Thoracic aorta (tissue), 2 donors: ENCODE results near the gene ILKAP. TPM values are rescaled to one million over a fixed set of nuclear protein-coding genes. Genes with fewer than 3 reads are reported as not detected.

ENCODE experiments used
- ATAC-seq: fragments of 150-250 bp; one replicate; pipeline ENCODE4 v1.8.0; 2017; ENCODE audit warnings: low read depth; ENCODE audit not compliant: insufficient number of reproducible peaks, low FRiP score
- DNase-seq: peaks from one replicate; pipeline ENCODE4 v3.0.0-alpha.2; 2020; ENCODE audit warnings: low spot score
- H3K27ac ChIP-seq, 2 donors: fragments of 200-600 bp; sonication (generic); 1 replicate in 1 of 2; 2 replicates in 1 of 2; pipeline ENCODE4 v1.5.1; 2016; ENCODE audit warnings: mild to moderate bottlenecking in 2 of 2, moderate library complexity in 2 of 2
- H3K27me3 ChIP-seq: fragments of 200-600 bp; sonication (generic); replicated peaks from 2 replicates; pipeline ENCODE4 v1.6.0; 2016; ENCODE audit warnings: mild to moderate bottlenecking; ENCODE audit not compliant: insufficient read depth
- H3K36me3 ChIP-seq: fragments of 200-600 bp; sonication (generic); one replicate; pipeline ENCODE4 v1.5.1; 2016
- H3K4me1 ChIP-seq, 2 donors: fragments of 200-600 bp; sonication (generic); 1 replicate in 1 of 2; 2 replicates in 1 of 2; pipeline versions ENCODE4 v1.5.1 to v1.6.0; 2016; ENCODE audit warnings: low read depth in 2 of 2, mild to moderate bottlenecking in 1 of 2; ENCODE audit not compliant: control insufficient read depth in 1 of 2
- H3K4me3 ChIP-seq: fragments of 200-600 bp; sonication (generic); 2 replicates; pipeline ENCODE4 v1.5.1; 2016; ENCODE audit warnings: mild to moderate bottlenecking
- H3K9me3 ChIP-seq: fragments of 200-600 bp; sonication (generic); 2 replicates; pipeline ENCODE4 v1.5.1; 2016
- CTCF ChIP-seq: fragments of 200-600 bp; sonication (generic); IDR thresholded peaks from one replicate; pipeline ENCODE4 v1.5.1; 2019; ENCODE audit warnings: antibody characterized with exemption
- total RNA-seq, 2 donors: library from RNA; depleted of rRNA; stranded (reverse); fragments of >200 nt; gene quantifications; one replicate each; pipeline versions ENCODE4 v1.1.0 to v1.2.3, GENCODE V29; 2016

ILKAP gene
- total RNA-seq, 2 donors from 2014 or later: 28.6 to 58.0 TPM

DNA sequence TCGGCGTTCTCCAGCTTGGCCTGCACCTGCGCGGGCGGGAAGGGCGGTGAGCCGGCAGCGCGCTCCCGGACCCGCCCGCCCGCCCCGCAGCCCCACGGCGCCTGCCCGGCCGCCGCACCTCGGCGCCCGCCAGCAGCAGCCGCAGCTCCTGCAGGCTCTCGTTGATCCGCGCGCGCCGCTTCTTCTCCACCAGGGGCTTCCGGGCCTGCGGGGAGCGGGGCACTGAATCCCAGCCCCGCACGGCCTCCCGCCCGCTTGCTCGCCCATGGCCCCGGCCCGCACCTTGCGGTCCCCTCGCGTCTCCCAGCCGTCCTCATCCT lies 36.0 kb upstream of the ILKAP start:
- ATAC-seq (no peak), DNase-seq (no peak)
- no peaks in the 10 kb centered on the region for H3K27me3 ChIP-seq
- H3K36me3 ChIP-seq: no peaks in the 10 kb centered on the region
- TF ChIP-seq CTCF: no peak
- no peaks in the 10 kb centered on the region for H3K9me3 ChIP-seq
- H3K4me1 ChIP-seq: peaks cover 6 to 30% of the 10 kb centered on the region in 2 donors
- H3K4me3 ChIP-seq: peak overlapping the region; percentile 78
- H3K27ac ChIP-seq: no peak overlapping the region

GRCh38 chr2:238238766-238239542 lies 35.5 kb upstream of the ILKAP start:
- Histone ChIP-seq H3K4me1 (peaks cover 6 to 30% of the 10 kb centered on the region in 2 donors), H3K27ac (no peak overlapping the region), H3K9me3 (no peaks in the 10 kb centered on the region), H3K4me3 (peak overlapping the region; percentile 78), H3K36me3 (no peaks in the 10 kb centered on the region), H3K27me3 (no peaks in the 10 kb centered on the region)
- no peak for TF ChIP-seq CTCF
- DNase-seq (no peak), ATAC-seq (no peak)

GRCh38 chr2:238238311-238238765 lies 34.8 kb upstream of the ILKAP start:
- ATAC-seq: no peak
- TF ChIP-seq CTCF: no peak
- Histone ChIP-seq H3K27me3 (no peaks in the 10 kb centered on the region), H3K4me3 (no peak overlapping the region), H3K4me1 (peaks cover 6 to 27% of the 10 kb centered on the region in 2 donors), H3K27ac (no peak overlapping the region), H3K36me3 (no peaks in the 10 kb centered on the region), H3K9me3 (no peaks in the 10 kb centered on the region)
- no peak for DNase-seq

DNA sequence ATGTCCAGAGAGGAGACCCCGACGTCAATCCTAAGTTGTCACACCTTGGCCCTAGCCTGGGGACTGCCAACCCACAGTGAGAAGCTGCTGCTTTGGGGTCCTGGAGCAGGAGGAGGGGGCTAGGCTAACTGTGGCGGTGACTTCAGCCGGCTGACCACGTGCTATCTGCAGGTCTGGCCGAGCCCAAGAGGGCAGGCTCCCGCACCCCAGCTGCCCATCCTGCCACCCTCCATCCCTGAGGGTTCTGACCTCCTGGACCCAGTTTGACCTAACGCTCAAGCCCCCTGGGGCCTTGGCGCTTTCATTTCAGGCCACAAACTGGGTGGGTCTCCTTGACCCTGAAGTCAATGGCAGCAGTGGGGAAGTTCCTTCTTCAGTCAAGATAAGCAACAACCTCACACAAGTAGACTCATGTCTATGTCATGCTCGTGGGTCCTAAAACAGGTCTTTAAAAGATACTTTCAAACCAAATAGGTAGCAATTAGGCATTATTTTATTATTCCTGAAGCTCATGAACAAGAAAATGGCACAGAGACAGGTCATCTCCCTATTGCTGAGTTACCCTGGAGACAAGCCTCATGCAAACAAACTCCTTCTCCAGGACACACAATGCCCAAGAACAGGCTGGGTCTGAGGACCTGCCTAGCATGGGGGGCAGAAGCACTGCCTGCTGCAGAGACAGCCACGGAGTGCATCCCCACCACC lies 34.1 kb upstream of the ILKAP start:
- Histone ChIP-seq H3K36me3 (no peaks in the 10 kb centered on the region), H3K4me3 (no peak overlapping the region), H3K4me1 (peaks cover 3 to 20% of the 10 kb centered on the region in 2 donors), H3K27ac (no peak overlapping the region), H3K9me3 (no peaks in the 10 kb centered on the region), H3K27me3 (no peaks in the 10 kb centered on the region)
- TF ChIP-seq CTCF: no peak
- DNase-seq: no peak
- no peak for ATAC-seq

GRCh38 chr2:238236571-238236970 lies 33.1 kb upstream of the ILKAP start:
- Histone ChIP-seq H3K4me1 (peaks cover 3 to 11% of the 10 kb centered on the region in 2 donors), H3K4me3 (no peak overlapping the region), H3K27ac (no peak overlapping the region), H3K27me3 (no peaks in the 10 kb centered on the region), H3K9me3 (no peaks in the 10 kb centered on the region), H3K36me3 (no peaks in the 10 kb centered on the region)
- DNase-seq: no peak
- ATAC-seq: no peak
- no peak for TF ChIP-seq CTCF
